HCT116 (cell line): Measurements from ENCODE around the gene AFAP1L1. TPM values are rescaled to one million over a fixed set of nuclear protein-coding genes. Genes with fewer than 3 reads are reported as not detected.

Experiments
- ATAC-seq: fragments of 200-7000 bp; cut with Tn5 transposase; 2 replicates; pipeline ENCODE4 v1.9.1; 2020; ENCODE audit warnings: mild to moderate bottlenecking, moderate library complexity
- BruUV-seq: library from RNA; stranded (reverse); fragments of 400-500 nt; replicated peaks from 2 replicates; lab custom pipeline; 2021; lab: Mats Ljungman, UMichigan
- CTCF ChIA-PET: fragments of 300-600 bp; sonication (Branson Sonifier 250); formaldehyde crosslinking; loops from one replicate; lab custom pipeline; 2021; ENCODE audit warnings: antibody characterized with exemption; lab: Charles Lee
- POLR2A ChIA-PET: fragments of 300-600, 350-600 bp; sonication (Branson Sonifier 250); formaldehyde crosslinking; loops from one replicate; lab custom pipeline; 2021; ENCODE audit warnings: antibody characterized with exemption; lab: Charles Lee
- RAD21 ChIA-PET, 2 experiments: fragments of 300-600 bp; sonication (Branson Sonifier 250); formaldehyde crosslinking; loops; one replicate each; lab custom pipeline; 2023; ENCODE audit warnings: low total read pairs in 2 of 2; ENCODE audit not compliant: uncharacterized antibody in 2 of 2, unreplicated experiment in 2 of 2, low non-redundant PET in 1 of 2; lab: Charles Lee
- DNase-seq: peaks from one replicate; pipeline ENCODE4 v3.0.0-alpha.2; 2010; ENCODE audit warnings: low read depth, low spot score
- H2AFZ ChIP-seq: fragments of 200-600 bp; shearing (Covaris generic), sonication (generic); 2 replicates; pipeline ENCODE4 v1.6.1; 2017; ENCODE audit warnings: low read depth, mixed run types, mixed read lengths, antibody characterized with exemption, low read length; ENCODE audit not compliant: poor library complexity, severe bottlenecking
- H3K27ac ChIP-seq: 2 replicates; pipeline ENCODE4 v1.5.1; 2012; ENCODE audit warnings: low read depth, low read length
- H3K27me3 ChIP-seq: fragments of 200-600 bp; sonication (generic); 2 replicates; pipeline ENCODE4 v1.6.1; 2016; ENCODE audit warnings: mixed run types, low read length, mixed read lengths; ENCODE audit not compliant: insufficient read depth
- H3K36me3 ChIP-seq, 2 experiments: fragments of 200-500 bp in 1 of 2; fragments of 200-600 bp in 1 of 2; sonication (Bioruptor generic) in 1 of 2; sonication (generic) in 1 of 2; 2 replicates each; pipeline versions ENCODE4 v1.5.1 to v1.6.1; 2014 to 2016; ENCODE audit warnings: low read length in 2 of 2, inconsistent platforms in 1 of 2, mixed read lengths in 1 of 2, mixed run types in 1 of 2; ENCODE audit not compliant: insufficient read depth in 2 of 2, control insufficient read depth in 1 of 2
- H3K4me1 ChIP-seq, 2 experiments: fragments of 200-600 bp in 1 of 2; sonication (generic) in 1 of 2; 2 replicates each; pipeline versions ENCODE4 v1.5.1 to v1.6.1; 2012 to 2017; ENCODE audit warnings: low read length in 2 of 2, inconsistent platforms in 1 of 2, mild to moderate bottlenecking in 1 of 2, mixed read lengths in 1 of 2, mixed run types in 1 of 2, moderate library complexity in 1 of 2; ENCODE audit not compliant: insufficient read depth in 2 of 2, control insufficient read depth in 1 of 2
- H3K4me2 ChIP-seq: fragments of 200-600 bp; sonication (generic); 2 replicates; pipeline ENCODE4 v1.6.1; 2017; ENCODE audit warnings: mixed run types, low read length, mixed read lengths
- H3K4me3 ChIP-seq, 2 experiments: fragments of 200-600 bp in 1 of 2; sonication (generic) in 1 of 2; replicated peaks in 1 of 2; 2 replicates each; pipeline ENCODE4 v1.5.1; 2011 to 2016; ENCODE audit warnings: low read length in 2 of 2, control low read depth in 1 of 2, low read depth in 1 of 2, mild to moderate bottlenecking in 1 of 2, mixed read lengths in 1 of 2, mixed run types in 1 of 2
- H3K79me2 ChIP-seq: fragments of 200-600 bp; sonication (generic); 2 replicates; pipeline ENCODE4 v1.6.1; 2017; ENCODE audit warnings: mild to moderate bottlenecking, mixed run types, low read length, moderate library complexity, mixed read lengths; ENCODE audit not compliant: insufficient read depth
- H3K9ac ChIP-seq: fragments of 200-600 bp; sonication (generic); 2 replicates; pipeline ENCODE4 v1.6.1; 2016; ENCODE audit warnings: low read length, mixed read lengths
- H3K9me2 ChIP-seq: fragments of 200-600 bp; sonication (generic), shearing (Covaris generic); 2 replicates; pipeline ENCODE4 v1.6.1; 2017; ENCODE audit warnings: mixed run types, mild to moderate bottlenecking, moderate library complexity; ENCODE audit not compliant: insufficient read depth
- H3K9me3 ChIP-seq, 2 experiments: fragments of 200-500 bp in 1 of 2; fragments of 200-600 bp in 1 of 2; sonication (Bioruptor generic) in 1 of 2; sonication (generic) in 1 of 2; 2 replicates each; pipeline ENCODE4 v1.6.1; 2014 to 2017; ENCODE audit warnings: low read length in 2 of 2, mixed read lengths in 2 of 2, inconsistent platforms in 1 of 2, low read depth in 1 of 2, mild to moderate bottlenecking in 1 of 2, mixed run types in 1 of 2, moderate library complexity in 1 of 2; ENCODE audit not compliant: control insufficient read depth in 1 of 2, insufficient read depth in 1 of 2
- H4K20me1 ChIP-seq: fragments of 200-600 bp; sonication (generic), shearing (Covaris generic); 2 replicates; pipeline ENCODE4 v1.6.1; 2017; ENCODE audit warnings: mixed run types, mild to moderate bottlenecking, moderate library complexity; ENCODE audit not compliant: insufficient read depth
- CBX3 ChIP-seq: IDR thresholded peaks from 2 replicates; pipeline ENCODE4 v1.6.1; 2012; ENCODE audit warnings: low read depth
- CTCF ChIP-seq, 3 experiments: fragments of 200-600 bp in 1 of 3; sonication (generic) in 1 of 3; IDR thresholded peaks in 2 of 3; conservative IDR thresholded peaks in 1 of 3; 2 replicates each; pipeline ENCODE4 v1.5.1; 2012 to 2017; ENCODE audit warnings: low read depth in 2 of 3, low read length in 2 of 3, antibody characterized with exemption in 1 of 3, borderline replicate concordance in 1 of 3, control low read depth in 1 of 3, mild to moderate bottlenecking in 1 of 3, mixed read lengths in 1 of 3, mixed run types in 1 of 3, moderate library complexity in 1 of 3; ENCODE audit not compliant: insufficient read depth in 1 of 3
- ELF1 ChIP-seq: IDR thresholded peaks from 2 replicates; pipeline ENCODE4 v1.6.1; 2012; ENCODE audit warnings: low read depth, borderline replicate concordance
- EZH2phosphoT487 ChIP-seq: fragments of 200-600 bp; IDR thresholded peaks from 2 replicates; pipeline ENCODE4 v1.6.1; 2018; ENCODE audit warnings: antibody characterized with exemption, borderline replicate concordance
- REST ChIP-seq: IDR thresholded peaks from 2 replicates; pipeline ENCODE4 v1.6.1; 2012; ENCODE audit warnings: low read depth
- SRF ChIP-seq: IDR thresholded peaks from 2 replicates; pipeline ENCODE4 v1.6.1; 2012; ENCODE audit warnings: low read depth
- ZFX ChIP-seq: fragments of 450-650 bp; IDR thresholded peaks from 2 replicates; pipeline ENCODE4 v1.6.1; 2017
- intact Hi-C: fragments of 100-400 bp; cut with micrococcal nuclease; formaldehyde crosslinking; loops from 2 replicates; pipeline ENCODE4 v1.10.0; 2022
- total RNA-seq: library from RNA; stranded (reverse); gene quantifications from one replicate; pipeline ENCODE4 v1.2.1, GENCODE V29; 2021; ENCODE audit not compliant: unreplicated experiment

The AFAP1L1 gene
- total RNA-seq, 1 experiment from 2014 or later: 4.3 TPM

GRCh38 chr5:149310488-149310887 is 38.8 kb downstream of the AFAP1L1 start:
- no TSS peak for BruUV-seq
- POLR2A ChIA-PET: no interaction called here

More at GRCh38 chr5:149310488-149310887, 38.8 kb downstream of the AFAP1L1 start:
- ChIA-PET RAD21 (no interaction called here), CTCF (interaction anchor here (1.1 kb wide), 1 partner anchor 125 kb away, joined by 3 read pairs; no protein-coding TSS in a partner anchor)
- H3K4me1 ChIP-seq: no peaks in the 10 kb centered on the region
- no peak for ATAC-seq
- TF ChIP-seq CBX3 (no peak), SRF (no peak), EZH2phosphoT487 (no peak), ELF1 (no peak), REST (no peak), CTCF (IDR thresholded peaks at IDR 0.05 in 2 of 3, conservative IDR thresholded peaks at IDR 0.05 in 1 of 3; ENCODE audit: borderline replicate concordance in 1 of 3, insufficient read depth in 1 of 3, low read depth in 2 of 3, low read length in 2 of 3) (no peak), ZFX (no peak)
- H4K20me1 ChIP-seq: no peaks in the 10 kb centered on the region
- H3K27ac ChIP-seq: no peak overlapping the region
- no peaks in the 10 kb centered on the region for H3K9me3 ChIP-seq
- H3K9ac ChIP-seq: no peak overlapping the region
- no peaks in the 10 kb centered on the region for H3K9me2 ChIP-seq
- no peaks in the 10 kb centered on the region for H3K79me2 ChIP-seq
- H3K36me3 ChIP-seq: no peaks in the 10 kb centered on the region
- DNase-seq: no peak
- no peak overlapping the region for H3K4me3 ChIP-seq
- intact Hi-C loops: no loop called here
- H3K27me3 ChIP-seq: no peaks in the 10 kb centered on the region
- H3K4me2 ChIP-seq: no peak overlapping the region
- H2AFZ ChIP-seq: no peak overlapping the region
